Measurements from ENCODE around the gene COX4I1.

DNA sequence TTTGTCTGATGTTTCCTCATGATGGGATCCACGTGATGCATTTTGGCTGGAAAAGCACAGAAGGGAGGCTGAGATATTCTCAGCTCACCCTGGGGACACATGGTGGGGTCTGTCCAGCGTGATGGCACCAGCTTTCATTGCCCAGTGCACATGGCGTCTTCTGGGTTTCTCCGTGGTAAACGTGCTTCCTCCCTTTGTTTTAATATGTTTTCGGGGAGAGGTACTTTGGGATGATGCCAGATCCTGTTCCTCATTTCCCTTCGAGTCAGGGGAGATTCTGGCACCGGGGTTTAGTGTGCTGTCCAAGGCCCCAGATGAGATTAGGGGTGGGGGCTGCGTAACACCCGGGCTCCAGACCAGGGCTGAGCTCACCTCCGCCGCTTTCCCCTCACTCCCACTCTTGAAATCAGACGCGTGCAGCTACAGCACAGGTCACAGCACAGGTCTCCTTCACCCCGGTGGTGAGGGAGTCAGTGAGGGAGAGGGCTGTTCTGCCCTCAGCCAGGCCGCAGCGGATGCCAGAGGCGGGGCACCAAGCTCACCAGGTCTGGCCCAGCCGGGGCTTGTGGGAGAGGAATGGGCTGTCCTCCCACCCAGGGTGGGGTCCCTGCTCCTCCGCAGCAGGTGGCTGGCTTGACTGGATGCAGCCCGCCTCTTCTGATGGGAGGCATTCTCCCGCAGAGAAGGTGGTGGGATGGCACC, 33.9 kb downstream of the COX4I1 start:
- TF ChIP-seq POLR2A (conservative IDR thresholded peaks at IDR 0.05) (no peak), PTBP1 (IDR thresholded peaks at IDR 0.05; ENCODE audit: low read depth, low read length) (no peak), UBTF (IDR thresholded peaks at IDR 0.05; ENCODE audit: borderline replicate concordance in 1 of 2, low read depth in 2 of 2, low read length in 2 of 2) (no peak), IRF9 (tag; IDR thresholded peaks at IDR 0.05) (no peak), HDAC1 (IDR thresholded peaks at IDR 0.05) (no peak), ELK1 (CRISPR knock-in tag; IDR thresholded peaks at IDR 0.05) (no peak), ZNF121 (CRISPR knock-in tag; conservative IDR thresholded peaks at IDR 0.05) (no peak)
- TF ChIP-seq, protein P1, sequence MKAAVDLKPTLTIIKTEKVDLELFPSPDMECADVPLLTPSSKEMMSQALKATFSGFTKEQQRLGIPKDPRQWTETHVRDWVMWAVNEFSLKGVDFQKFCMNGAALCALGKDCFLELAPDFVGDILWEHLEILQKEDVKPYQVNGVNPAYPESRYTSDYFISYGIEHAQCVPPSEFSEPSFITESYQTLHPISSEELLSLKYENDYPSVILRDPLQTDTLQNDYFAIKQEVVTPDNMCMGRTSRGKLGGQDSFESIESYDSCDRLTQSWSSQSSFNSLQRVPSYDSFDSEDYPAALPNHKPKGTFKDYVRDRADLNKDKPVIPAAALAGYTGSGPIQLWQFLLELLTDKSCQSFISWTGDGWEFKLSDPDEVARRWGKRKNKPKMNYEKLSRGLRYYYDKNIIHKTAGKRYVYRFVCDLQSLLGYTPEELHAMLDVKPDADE (conservative IDR thresholded peaks at IDR 0.05; ENCODE audit: control insufficient read depth, low read depth, low read length), result no peak
- TF ChIP-seq, protein P2, sequence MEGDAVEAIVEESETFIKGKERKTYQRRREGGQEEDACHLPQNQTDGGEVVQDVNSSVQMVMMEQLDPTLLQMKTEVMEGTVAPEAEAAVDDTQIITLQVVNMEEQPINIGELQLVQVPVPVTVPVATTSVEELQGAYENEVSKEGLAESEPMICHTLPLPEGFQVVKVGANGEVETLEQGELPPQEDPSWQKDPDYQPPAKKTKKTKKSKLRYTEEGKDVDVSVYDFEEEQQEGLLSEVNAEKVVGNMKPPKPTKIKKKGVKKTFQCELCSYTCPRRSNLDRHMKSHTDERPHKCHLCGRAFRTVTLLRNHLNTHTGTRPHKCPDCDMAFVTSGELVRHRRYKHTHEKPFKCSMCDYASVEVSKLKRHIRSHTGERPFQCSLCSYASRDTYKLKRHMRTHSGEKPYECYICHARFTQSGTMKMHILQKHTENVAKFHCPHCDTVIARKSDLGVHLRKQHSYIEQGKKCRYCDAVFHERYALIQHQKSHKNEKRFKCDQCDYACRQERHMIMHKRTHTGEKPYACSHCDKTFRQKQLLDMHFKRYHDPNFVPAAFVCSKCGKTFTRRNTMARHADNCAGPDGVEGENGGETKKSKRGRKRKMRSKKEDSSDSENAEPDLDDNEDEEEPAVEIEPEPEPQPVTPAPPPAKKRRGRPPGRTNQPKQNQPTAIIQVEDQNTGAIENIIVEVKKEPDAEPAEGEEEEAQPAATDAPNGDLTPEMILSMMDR (IDR thresholded peaks at IDR 0.05 in 2 of 3, conservative IDR thresholded peaks at IDR 0.05 in 1 of 3; ENCODE audit: insufficient read depth in 2 of 3, low read depth in 1 of 3, low read length in 3 of 3), result no peak
